ENCODE measurements around the gene TUBB.

The TUBB gene

DNA sequence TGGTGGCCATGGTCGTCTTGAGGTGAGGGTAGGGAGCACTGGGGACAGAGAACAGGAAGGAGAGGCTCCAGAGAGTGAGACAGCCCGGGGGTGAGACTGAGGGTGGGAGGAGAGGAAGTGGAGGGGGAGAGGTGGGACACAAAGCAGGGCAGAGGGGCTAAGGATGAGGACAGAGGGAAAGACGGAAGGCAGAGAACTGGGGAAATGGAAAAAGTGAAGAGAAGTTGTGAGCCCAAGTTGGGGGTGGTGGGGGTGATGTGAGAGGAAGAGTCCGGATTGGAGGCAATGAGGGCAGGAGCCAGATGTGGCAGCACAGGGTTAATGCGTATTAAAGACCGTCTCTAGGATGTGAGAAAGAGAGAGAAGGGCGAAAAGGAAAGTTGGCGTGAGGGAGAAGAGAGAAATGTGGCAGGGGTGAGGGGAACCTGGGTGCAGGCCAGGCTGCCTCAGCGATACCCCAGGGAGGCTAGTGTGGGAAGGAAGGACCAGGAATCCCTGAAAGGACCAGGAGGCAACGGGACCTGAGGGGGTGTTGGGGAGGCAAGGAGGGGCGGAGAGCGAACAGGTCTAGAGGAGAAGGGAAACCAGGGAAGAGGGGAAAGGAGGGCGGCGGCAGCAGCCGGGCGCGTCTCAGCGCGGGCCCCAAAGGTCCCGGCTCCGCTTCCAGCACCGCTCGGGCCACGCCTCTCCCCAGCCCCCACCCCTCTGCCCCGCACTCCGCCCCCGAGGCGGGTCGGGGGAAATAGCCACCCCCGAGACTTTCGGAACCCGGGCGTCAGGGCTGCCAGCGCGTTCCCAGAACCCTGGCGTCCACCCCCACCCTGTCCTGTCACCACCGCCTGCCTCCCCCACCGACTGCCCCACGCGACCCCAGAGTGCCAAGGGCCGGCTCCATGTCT, 33.9 kb upstream of the TUBB start, which contains the start of gene PPP1R18:
Gene PPP1R18 (minus strand): TSS at position 637 of the 899 bp plus-strand sequence. CDS start 627 bp downstream, at position 10.
- Histone ChIP-seq H3K27ac (ENCODE audit: low read depth, low read length, poor library complexity, severe bottlenecking) (peak within 1 kb of the TSS; percentile 95), H3K9me3 (ENCODE audit: low read length) (no peaks in the 10 kb centered on the region), H2AFZ (ENCODE audit: low read length) (no peak within 1 kb of the TSS), H3K9me2 (ENCODE audit: low read depth, low read length) (no peaks in the 10 kb centered on the region), H3K79me2 (ENCODE audit: insufficient read depth, low read length) (peaks cover 35% of the 10 kb centered on the region), H4K20me1 (ENCODE audit: insufficient read depth, low read length) (no peaks in the 10 kb centered on the region), H3K9ac (ENCODE audit: low read length) (peak within 1 kb of the TSS; percentile 95), H3K4me1 (ENCODE audit: insufficient read depth, low read length, severe bottlenecking) (peaks cover 78% of the 10 kb centered on the region), H3K27me3 (ENCODE audit: insufficient read depth, low read length) (no peaks in the 10 kb centered on the region), H3K36me3 (ENCODE audit: insufficient read depth, low read length) (no peaks in the 10 kb centered on the region), H3F3A (ENCODE audit: insufficient read depth, low read length) (peaks cover 21% of the 10 kb centered on the region), H3K4me2 (ENCODE audit: low read length) (peak within 1 kb of the TSS; percentile 75), H3K4me3 (ENCODE audit: low read depth, low read length, poor library complexity, severe bottlenecking) (peak within 1 kb of the TSS; percentile 87)
- TF ChIP-seq EZH2 (IDR thresholded peaks at IDR 0.05; ENCODE audit: borderline replicate concordance, low read length): no peak
- TF ChIP-seq, protein P1, sequence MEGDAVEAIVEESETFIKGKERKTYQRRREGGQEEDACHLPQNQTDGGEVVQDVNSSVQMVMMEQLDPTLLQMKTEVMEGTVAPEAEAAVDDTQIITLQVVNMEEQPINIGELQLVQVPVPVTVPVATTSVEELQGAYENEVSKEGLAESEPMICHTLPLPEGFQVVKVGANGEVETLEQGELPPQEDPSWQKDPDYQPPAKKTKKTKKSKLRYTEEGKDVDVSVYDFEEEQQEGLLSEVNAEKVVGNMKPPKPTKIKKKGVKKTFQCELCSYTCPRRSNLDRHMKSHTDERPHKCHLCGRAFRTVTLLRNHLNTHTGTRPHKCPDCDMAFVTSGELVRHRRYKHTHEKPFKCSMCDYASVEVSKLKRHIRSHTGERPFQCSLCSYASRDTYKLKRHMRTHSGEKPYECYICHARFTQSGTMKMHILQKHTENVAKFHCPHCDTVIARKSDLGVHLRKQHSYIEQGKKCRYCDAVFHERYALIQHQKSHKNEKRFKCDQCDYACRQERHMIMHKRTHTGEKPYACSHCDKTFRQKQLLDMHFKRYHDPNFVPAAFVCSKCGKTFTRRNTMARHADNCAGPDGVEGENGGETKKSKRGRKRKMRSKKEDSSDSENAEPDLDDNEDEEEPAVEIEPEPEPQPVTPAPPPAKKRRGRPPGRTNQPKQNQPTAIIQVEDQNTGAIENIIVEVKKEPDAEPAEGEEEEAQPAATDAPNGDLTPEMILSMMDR (IDR thresholded peaks at IDR 0.05; ENCODE audit: low read length): no peak

DNA sequence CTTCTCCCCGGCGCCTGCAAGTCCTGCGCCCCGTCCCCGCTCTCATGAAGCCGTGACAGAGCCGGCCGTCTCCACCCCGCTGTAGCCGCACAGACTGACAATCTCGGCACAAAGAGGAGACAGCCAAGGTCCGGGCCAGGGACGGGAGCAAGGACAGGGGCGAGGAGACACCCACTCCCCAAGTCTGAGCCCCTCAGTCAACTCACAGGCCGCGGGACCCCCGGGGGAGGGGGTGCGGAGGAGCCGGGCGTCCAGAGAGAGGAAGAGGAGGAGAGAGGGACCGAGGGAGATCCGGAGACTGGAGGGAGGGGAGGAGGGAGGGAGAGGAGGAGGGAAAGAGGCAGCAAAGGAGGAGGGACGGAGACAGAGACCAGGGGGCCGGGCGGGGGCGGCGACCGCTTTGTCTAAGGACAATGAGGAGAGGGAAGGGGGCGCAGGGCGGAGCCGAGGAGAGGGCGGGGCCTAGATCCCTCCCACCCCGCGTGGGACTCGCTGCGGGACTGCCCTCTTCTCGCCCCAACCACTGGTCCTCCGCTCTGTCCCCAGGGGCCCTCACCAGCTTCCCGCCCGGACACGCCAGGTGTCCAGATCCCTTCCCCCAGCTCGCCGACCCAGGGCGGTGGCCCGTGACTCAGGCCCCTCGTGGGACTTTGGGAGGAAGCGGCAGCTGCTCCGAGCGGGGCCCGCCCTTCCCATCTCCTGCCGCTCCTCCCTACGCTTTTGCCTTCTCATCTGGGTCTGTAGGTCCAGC, 33.1 kb upstream of the TUBB start:
- Histone ChIP-seq H3K9me2 (ENCODE audit: low read depth, low read length) (no peaks in the 10 kb centered on the region), H4K20me1 (ENCODE audit: insufficient read depth, low read length) (no peaks in the 10 kb centered on the region), H3K36me3 (ENCODE audit: insufficient read depth, low read length) (no peaks in the 10 kb centered on the region), H3K4me1 (ENCODE audit: insufficient read depth, low read length, severe bottlenecking) (peaks cover 76% of the 10 kb centered on the region), H3K4me2 (ENCODE audit: low read length) (peak overlapping the region; percentile 75), H3K27me3 (ENCODE audit: insufficient read depth, low read length) (no peaks in the 10 kb centered on the region), H3K9me3 (ENCODE audit: low read length) (no peaks in the 10 kb centered on the region), H3K9ac (ENCODE audit: low read length) (peak overlapping the region; percentile 95), H3F3A (ENCODE audit: insufficient read depth, low read length) (peaks cover 16% of the 10 kb centered on the region), H2AFZ (ENCODE audit: low read length) (no peak overlapping the region), H3K79me2 (ENCODE audit: insufficient read depth, low read length) (peaks cover 27% of the 10 kb centered on the region), H3K27ac (ENCODE audit: low read depth, low read length, poor library complexity, severe bottlenecking) (peak overlapping the region; percentile 95), H3K4me3 (ENCODE audit: low read depth, low read length, poor library complexity, severe bottlenecking) (peak overlapping the region; percentile 87)
- TF ChIP-seq EZH2 (IDR thresholded peaks at IDR 0.05; ENCODE audit: borderline replicate concordance, low read length): no peak
- TF ChIP-seq, protein P1 (IDR thresholded peaks at IDR 0.05; ENCODE audit: low read length): no peak

DNA sequence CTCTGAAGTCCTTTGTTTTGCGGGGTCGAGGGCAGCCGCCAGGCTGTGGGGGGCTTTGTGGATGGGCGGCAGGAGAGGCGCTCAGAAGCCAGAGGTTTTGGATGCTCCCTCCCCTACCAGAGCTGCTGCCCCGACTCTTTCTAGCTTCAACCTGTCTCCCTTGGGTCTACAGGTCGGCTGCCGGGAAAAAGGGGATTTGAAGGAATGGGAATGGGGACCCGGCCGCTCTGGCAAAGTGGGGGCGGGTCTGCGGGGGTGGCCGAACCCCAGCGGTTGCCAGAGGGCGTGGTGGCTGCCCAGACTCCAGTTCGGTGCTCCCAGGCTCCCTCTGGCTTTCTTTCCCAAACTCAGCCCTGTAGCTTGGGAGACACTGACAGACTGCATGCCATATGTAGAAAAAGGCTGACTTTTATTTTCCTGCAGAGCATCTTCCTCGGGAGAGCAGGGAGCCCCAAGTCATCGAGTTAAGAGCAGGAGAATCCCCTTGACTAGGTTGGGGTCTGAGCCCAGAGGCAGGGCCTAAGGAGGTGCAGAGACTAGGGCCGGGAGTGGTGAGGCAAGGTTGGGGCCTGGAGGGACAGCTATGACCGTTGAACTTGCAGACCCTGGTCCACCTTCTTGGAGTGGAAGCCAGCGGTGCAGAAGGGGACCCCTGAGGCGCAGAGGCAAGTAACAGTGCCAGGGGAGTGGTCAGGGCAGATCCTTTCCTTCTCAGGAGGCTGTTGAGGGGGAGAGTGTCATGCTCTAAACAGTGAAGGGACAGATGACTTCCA, 32.3 kb upstream of the TUBB start:
- Histone ChIP-seq H3K9me3 (ENCODE audit: low read length) (no peaks in the 10 kb centered on the region), H3K27me3 (ENCODE audit: insufficient read depth, low read length) (no peaks in the 10 kb centered on the region), H3K4me2 (ENCODE audit: low read length) (peak overlapping the region; percentile 75), H3F3A (ENCODE audit: insufficient read depth, low read length) (peaks cover 14% of the 10 kb centered on the region), H2AFZ (ENCODE audit: low read length) (no peak overlapping the region), H3K36me3 (ENCODE audit: insufficient read depth, low read length) (no peaks in the 10 kb centered on the region), H3K79me2 (ENCODE audit: insufficient read depth, low read length) (peaks cover 25% of the 10 kb centered on the region), H3K4me1 (ENCODE audit: insufficient read depth, low read length, severe bottlenecking) (peaks cover 73% of the 10 kb centered on the region), H3K4me3 (ENCODE audit: low read depth, low read length, poor library complexity, severe bottlenecking) (peak overlapping the region; percentile 87), H3K9me2 (ENCODE audit: low read depth, low read length) (no peaks in the 10 kb centered on the region), H3K27ac (ENCODE audit: low read depth, low read length, poor library complexity, severe bottlenecking) (peak overlapping the region; percentile 95), H3K9ac (ENCODE audit: low read length) (peak overlapping the region; percentile 95; the same call in 1 of the 2 replicates), H4K20me1 (ENCODE audit: insufficient read depth, low read length) (no peaks in the 10 kb centered on the region)
- TF ChIP-seq EZH2 (IDR thresholded peaks at IDR 0.05; ENCODE audit: borderline replicate concordance, low read length): no peak
- TF ChIP-seq, protein P1 (IDR thresholded peaks at IDR 0.05; ENCODE audit: low read length): no peak

Measured in OCI-LY1 (cell line).